ENCODE results near the gene SLC35B1.
"Not testable (repeated sequence)": the region's sequence is repeated elsewhere in the genome, so short reads cannot be mapped to it uniquely, and the experiment has no call there.

SLC35B1 gene

GRCh38 chr17:49699966-49700575 is 7.7 kb downstream of the SLC35B1 start:
- no peak for DNase-seq

- DNase-seq = no peak
Observed at GRCh38 chr17:49698005-49698404, 9.8 kb downstream of the SLC35B1 start.

- DNase-seq = peak; percentile 80
Observed at GRCh38 chr17:49696233-49696761, 11.5 kb downstream of the SLC35B1 start.

- no peak for DNase-seq
Observed at GRCh38 chr17:49695698-49696232, 12.0 kb downstream of the SLC35B1 start.

GRCh38 chr17:49694847-49695697 is 12.7 kb downstream of the SLC35B1 start:
- DNase-seq = peak; percentile 75

- DNase-seq = no peak
Observed at GRCh38 chr17:49692751-49693150, 15.0 kb downstream of the SLC35B1 start.

GRCh38 chr17:49691677-49692191 is 16.0 kb downstream of the SLC35B1 start:
- DNase-seq = no peak

- no peak for DNase-seq
Observed at GRCh38 chr17:49691086-49691676, 16.6 kb downstream of the SLC35B1 start.

GRCh38 chr17:49690256-49690655 is 17.5 kb downstream of the SLC35B1 start:
- DNase-seq = no peak

GRCh38 chr17:49688848-49689247 is 18.9 kb downstream of the SLC35B1 start:
- DNase-seq = no peak

GRCh38 chr17:49687878-49688491 is 19.8 kb downstream of the SLC35B1 start:
- DNase-seq = peak; percentile 42

- no peak for DNase-seq
Observed at GRCh38 chr17:49681106-49681979, 26.4 kb downstream of the SLC35B1 start.

- no peak for DNase-seq
Observed at GRCh38 chr17:49680314-49680713, 27.4 kb downstream of the SLC35B1 start.

GRCh38 chr17:49677933-49678847 is 29.6 kb downstream of the SLC35B1 start, which contains the start of gene SPOP:
Gene SPOP (minus strand): TSS chr17:49678097. CDS start chr17:49622810, 55,287 bp downstream.
- peak; percentile 100 for DNase-seq

- peak; percentile 95 for DNase-seq
Observed at GRCh38 chr17:49677134-49677932, 30.4 kb downstream of the SLC35B1 start.

- peak; percentile 87 for DNase-seq
Observed at GRCh38 chr17:49676276-49676868, 31.4 kb downstream of the SLC35B1 start.

- no peak for DNase-seq
Observed at GRCh38 chr17:49674507-49674906, 33.3 kb downstream of the SLC35B1 start.

GRCh38 chr17:49673679-49674078 is 34.1 kb downstream of the SLC35B1 start:
- not testable (repeated sequence) for DNase-seq

- DNase-seq = no peak
Observed at GRCh38 chr17:49670641-49671040, 37.1 kb downstream of the SLC35B1 start.

Data from CD4-positive, alpha-beta T cell treated with Interleukin-12 subunit alpha and Interleukin-12 subunit beta, for 1 hour (primary cell).